ENCODE results near the gene B4GALNT4. TPM values are rescaled to one million over a fixed set of nuclear protein-coding genes. Genes with fewer than 3 reads are reported as not detected.

The B4GALNT4 gene
- total RNA-seq, 1 donor from 2014 or later = 0.38 TPM

DNA sequence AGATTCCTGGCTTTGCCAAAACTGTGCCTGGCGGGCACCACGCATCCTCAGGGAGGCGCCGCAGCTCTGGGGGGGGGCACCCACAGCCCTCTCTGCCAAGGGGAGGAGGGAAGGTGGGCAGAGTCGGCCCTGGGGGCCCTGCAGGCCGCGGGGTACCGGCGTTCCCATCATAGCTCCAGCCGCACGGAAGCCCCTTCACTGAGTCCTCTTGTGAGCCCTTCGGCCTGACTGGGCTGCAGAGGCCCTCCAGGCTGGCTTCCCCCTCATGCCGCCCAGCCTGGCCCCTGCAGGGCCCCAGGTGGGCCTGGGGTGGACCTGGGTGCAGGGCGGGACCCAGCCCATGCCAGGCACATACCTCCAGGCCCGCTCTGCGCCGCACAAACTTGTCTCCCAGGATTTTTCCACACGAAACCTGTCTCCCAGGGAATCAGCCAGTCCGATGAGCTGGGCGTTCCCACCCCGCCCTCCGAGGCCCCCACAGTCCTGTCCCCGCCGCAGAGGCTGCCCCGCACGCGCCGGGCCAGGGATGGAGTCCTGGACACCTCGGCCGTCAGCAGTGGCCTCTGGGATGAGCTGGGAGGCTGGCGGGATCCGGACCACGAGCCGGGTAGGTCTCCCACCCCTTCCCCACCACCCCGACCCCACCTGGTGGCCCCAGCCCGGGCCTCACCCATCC is 22.9 kb downstream of the B4GALNT4 start:
- Histone ChIP-seq H3K9me3 (no peaks in the 10 kb centered on the region), H3K27ac (no peak overlapping the region), H3K4me1 (peaks cover 21% of the 10 kb centered on the region), H3K36me3 (no peaks in the 10 kb centered on the region), H3K27me3 (ENCODE audit: low read depth) (no peaks in the 10 kb centered on the region), H3K4me3 (no peak overlapping the region)
- TF ChIP-seq, protein P1, sequence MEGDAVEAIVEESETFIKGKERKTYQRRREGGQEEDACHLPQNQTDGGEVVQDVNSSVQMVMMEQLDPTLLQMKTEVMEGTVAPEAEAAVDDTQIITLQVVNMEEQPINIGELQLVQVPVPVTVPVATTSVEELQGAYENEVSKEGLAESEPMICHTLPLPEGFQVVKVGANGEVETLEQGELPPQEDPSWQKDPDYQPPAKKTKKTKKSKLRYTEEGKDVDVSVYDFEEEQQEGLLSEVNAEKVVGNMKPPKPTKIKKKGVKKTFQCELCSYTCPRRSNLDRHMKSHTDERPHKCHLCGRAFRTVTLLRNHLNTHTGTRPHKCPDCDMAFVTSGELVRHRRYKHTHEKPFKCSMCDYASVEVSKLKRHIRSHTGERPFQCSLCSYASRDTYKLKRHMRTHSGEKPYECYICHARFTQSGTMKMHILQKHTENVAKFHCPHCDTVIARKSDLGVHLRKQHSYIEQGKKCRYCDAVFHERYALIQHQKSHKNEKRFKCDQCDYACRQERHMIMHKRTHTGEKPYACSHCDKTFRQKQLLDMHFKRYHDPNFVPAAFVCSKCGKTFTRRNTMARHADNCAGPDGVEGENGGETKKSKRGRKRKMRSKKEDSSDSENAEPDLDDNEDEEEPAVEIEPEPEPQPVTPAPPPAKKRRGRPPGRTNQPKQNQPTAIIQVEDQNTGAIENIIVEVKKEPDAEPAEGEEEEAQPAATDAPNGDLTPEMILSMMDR (IDR thresholded peaks at IDR 0.05) = no peak
- ATAC-seq = no peak
- no peak for DNase-seq
- intact Hi-C loops (cut with DNase I) = no loop called here

DNA sequence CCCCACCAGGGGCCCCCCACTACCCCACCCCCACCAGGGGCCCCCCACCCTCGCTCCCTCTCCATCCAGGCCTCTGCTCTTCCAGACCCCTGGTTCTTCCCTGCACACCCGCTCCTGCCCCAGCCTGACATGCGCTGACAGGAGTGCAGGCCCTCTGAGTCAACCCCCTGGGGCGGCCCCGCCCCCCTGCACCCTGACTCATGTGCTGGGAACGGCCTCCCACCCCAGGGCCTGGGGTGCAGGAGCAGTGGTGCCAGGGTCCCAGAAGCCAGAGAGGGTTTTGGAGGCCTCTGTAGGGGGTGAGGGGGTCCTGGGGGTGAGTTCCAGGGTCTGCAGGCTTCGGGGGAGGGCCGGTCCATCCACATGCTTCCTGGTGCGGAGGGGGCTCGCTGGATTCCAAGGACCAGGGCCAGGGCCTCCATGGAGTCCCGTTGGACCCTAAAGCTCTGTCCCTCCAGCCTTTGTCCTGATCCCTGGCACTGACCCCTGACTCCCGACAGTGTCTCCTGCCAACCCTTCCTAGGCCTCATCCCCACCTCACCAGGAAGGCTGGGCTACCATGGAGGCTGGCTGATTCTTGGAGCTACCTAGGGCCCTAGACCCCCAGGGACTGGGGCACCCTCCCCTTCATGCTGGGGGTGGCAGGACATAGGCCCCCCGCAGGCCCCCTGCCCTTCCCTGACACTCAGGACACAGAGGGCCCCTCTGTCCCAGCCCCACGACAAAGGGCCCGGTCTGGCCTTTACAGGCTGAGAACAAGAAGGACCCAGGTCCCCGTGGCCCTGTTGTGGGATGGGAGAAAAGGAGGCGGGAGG is 24.1 kb downstream of the B4GALNT4 start:
- Histone ChIP-seq H3K27me3 (ENCODE audit: low read depth) (no peaks in the 10 kb centered on the region), H3K4me1 (peaks cover 24% of the 10 kb centered on the region), H3K4me3 (peak overlapping the region; percentile 55), H3K9me3 (no peaks in the 10 kb centered on the region), H3K36me3 (no peaks in the 10 kb centered on the region), H3K27ac (peak overlapping the region; percentile 64)
- TF ChIP-seq, protein P1 (IDR thresholded peaks at IDR 0.05) = no peak
- intact Hi-C loops (cut with DNase I) = no loop called here
- ATAC-seq = peak; percentile 0 to 15
- peak; percentile 53 for DNase-seq

DNA sequence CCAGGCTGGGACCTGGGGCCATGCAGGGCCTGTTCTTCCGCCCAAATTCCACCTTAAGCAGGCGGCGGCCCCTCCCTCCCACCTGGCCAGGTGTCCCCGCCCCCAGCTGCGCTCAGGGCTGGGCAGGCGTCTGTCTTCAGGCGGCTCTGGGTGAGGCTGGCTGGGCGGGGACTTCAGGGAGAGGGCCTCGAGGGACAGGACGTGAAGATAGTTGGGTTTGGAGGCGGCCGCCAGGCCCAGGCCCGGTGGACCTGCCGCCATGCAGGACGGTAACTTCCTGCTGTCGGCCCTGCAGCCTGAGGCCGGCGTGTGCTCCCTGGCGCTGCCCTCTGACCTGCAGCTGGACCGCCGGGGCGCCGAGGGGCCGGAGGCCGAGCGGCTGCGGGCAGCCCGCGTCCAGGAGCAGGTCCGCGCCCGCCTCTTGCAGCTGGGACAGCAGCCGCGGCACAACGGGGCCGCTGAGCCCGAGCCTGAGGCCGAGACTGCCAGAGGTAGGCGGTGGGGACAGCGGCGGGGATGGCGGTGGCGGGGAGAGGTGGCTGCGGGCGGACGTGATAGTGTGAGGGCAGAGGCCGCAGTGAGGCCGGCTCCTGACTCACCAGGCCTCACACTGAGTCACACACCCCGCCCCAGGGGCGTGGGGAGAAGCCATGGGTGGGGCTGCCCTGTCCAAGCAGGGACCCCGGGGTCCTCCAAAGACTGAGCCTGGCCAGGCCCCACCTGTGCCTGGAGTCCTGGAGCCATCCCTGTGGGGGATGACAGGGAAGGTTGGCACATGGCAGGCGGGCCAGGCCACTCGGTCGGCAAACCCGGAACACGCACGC is 24.9 kb downstream of the B4GALNT4 start, which contains the start of gene PKP3:
Gene PKP3 (plus strand): TSS at position 176 of the 824 bp plus-strand sequence. CDS start 84 bp downstream, at position 260.
- Histone ChIP-seq H3K4me1 (peaks cover 24% of the 10 kb centered on the region), H3K27ac (peak within 1 kb of the TSS; percentile 64), H3K27me3 (ENCODE audit: low read depth) (no peaks in the 10 kb centered on the region), H3K36me3 (no peaks in the 10 kb centered on the region), H3K4me3 (peak within 1 kb of the TSS; percentile 55), H3K9me3 (no peaks in the 10 kb centered on the region)
- TF ChIP-seq, protein P1 (IDR thresholded peaks at IDR 0.05) = no peak
- ATAC-seq (peak; percentile 89 to 94), DNase-seq (peak; percentile 91)
- intact Hi-C loops (cut with DNase I) = no loop called here

DNA sequence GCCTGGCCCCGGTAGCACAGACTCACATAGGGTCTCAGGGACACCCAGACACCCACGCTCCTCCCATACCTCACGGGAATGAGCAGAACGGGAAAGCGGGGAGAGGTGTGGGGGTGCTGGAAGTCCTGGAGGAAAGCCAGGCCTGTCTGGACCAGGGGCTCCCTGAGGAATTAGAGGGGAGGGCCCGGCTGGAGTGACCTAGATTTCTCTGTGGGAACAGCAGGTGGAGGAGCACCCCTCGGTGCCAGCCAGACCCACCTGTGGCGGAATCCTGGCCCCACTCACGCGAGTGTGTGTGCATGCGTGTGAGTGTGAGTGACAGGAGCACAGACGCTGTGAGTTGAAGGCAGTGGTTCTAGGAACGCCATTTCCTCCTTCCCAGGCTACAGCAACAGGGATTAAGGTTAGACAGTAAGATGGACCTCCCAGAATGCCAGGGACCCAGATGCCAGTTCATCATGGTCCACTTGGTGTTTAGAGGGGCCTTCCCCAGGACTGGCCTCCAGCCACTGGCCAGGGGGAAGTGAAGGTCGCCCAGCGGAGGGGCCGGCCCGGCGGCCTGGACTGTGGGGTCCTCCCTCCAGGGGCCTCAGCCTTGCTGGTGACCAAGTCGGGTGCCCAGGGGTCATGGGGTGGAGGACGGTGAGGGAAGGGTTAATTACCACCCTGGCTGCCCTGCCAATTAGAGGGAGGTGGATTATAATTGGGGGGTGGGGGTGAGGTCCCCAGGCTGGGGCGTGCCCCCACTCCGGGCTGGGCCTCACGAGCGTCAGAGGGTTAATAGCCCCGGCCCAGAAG is 25.8 kb downstream of the B4GALNT4 start:
- DNase-seq (no peak), ATAC-seq (no peak)
- Histone ChIP-seq H3K9me3 (no peaks in the 10 kb centered on the region), H3K36me3 (no peaks in the 10 kb centered on the region), H3K4me1 (peaks cover 24% of the 10 kb centered on the region), H3K27ac (peak overlapping the region; percentile 64), H3K4me3 (peak overlapping the region; percentile 55), H3K27me3 (ENCODE audit: low read depth) (no peaks in the 10 kb centered on the region)
- TF ChIP-seq, protein P1 (IDR thresholded peaks at IDR 0.05) = no peak
- intact Hi-C loops (cut with DNase I) = no loop called here

Data from lower lobe of right lung (tissue), 2 donors.